Upper lobe of left lung (tissue), 6 donors: ENCODE measurements around the gene COPG2. TPM values are rescaled to one million over a fixed set of nuclear protein-coding genes. Genes with fewer than 3 reads are reported as not detected.
"Not testable (repeated sequence)": the region's sequence is repeated elsewhere in the genome, so short reads cannot be mapped to it uniquely, and the experiment has no call there.

ENCODE experiments used
- ATAC-seq, 2 donors: fragments of 200-7000 bp; cut with Tn5 transposase; one replicate each; pipeline ENCODE4 v1.9.1; 2022; ENCODE audit warnings: mild to moderate bottlenecking in 2 of 2, moderate library complexity in 2 of 2; ENCODE audit not compliant: low FRiP score in 2 of 2
- DNase-seq, 2 donors: peaks; one replicate each; pipeline ENCODE4 v3.0.0-alpha.2; 2019 to 2020
- H3K27ac ChIP-seq, 4 donors: fragments of 200-600 bp; sonication (generic); one replicate each; pipeline ENCODE4 v1.5.1; 2016 to 2019
- H3K27me3 ChIP-seq, 4 donors: fragments of 200-600 bp; sonication (generic); one replicate each; pipeline ENCODE4 v1.5.1; 2017 to 2019
- H3K36me3 ChIP-seq, 4 donors: fragments of 200-600 bp; sonication (generic); one replicate each; pipeline ENCODE4 v1.5.1; 2016 to 2019
- H3K4me1 ChIP-seq, 4 donors: fragments of 200-600 bp; sonication (generic); one replicate each; pipeline ENCODE4 v1.5.1; 2018 to 2019
- H3K4me3 ChIP-seq, 4 donors: fragments of 200-600 bp; sonication (generic); one replicate each; pipeline ENCODE4 v1.5.1; 2017 to 2019; ENCODE audit warnings: mild to moderate bottlenecking in 2 of 4, moderate library complexity in 1 of 4
- H3K9me3 ChIP-seq, 4 donors: fragments of 200-600 bp; sonication (generic); one replicate each; pipeline ENCODE4 v1.5.1; 2018 to 2019
- EP300 ChIP-seq, 4 donors: sonication (generic); formaldehyde crosslinking; IDR thresholded peaks; one replicate each; pipeline ENCODE4 v1.5.1; 2017; ENCODE audit warnings: antibody characterized with exemption in 4 of 4, control low read depth in 2 of 4
- POLR2A ChIP-seq, 4 donors: fragments of 450-650 bp; IDR thresholded peaks; one replicate each; pipeline ENCODE4 v1.5.1; 2016 to 2017; ENCODE audit warnings: antibody characterized with exemption in 4 of 4, mild to moderate bottlenecking in 2 of 4
- POLR2AphosphoS5 ChIP-seq, 2 donors: sonication (generic); formaldehyde crosslinking; IDR thresholded peaks; one replicate each; pipeline ENCODE4 v1.5.1; 2017; ENCODE audit warnings: antibody characterized with exemption in 2 of 2
- WGBS, 2 donors: methylation state at CpG; one replicate each; pipeline ENCODE4 v1.1.5; 2017 to 2018; 5-methylcytosine and 5-hydroxymethylcytosine counted together
- total RNA-seq, 6 donors: library from RNA; depleted of rRNA in 4 of 6; stranded (reverse); fragments of >200 nt in 4 of 6; gene quantifications; one replicate each; pipeline versions ENCODE4 v1.1.0 to v1.2.1, GENCODE V29; 2016 to 2021
- TF ChIP-seq, protein P1 (sequence below), 6 experiments: fragments of 450-650 bp in 4 of 6; fragments of 200-600 bp in 2 of 6; sonication (generic) in 2 of 6; IDR thresholded peaks; one replicate each; pipeline ENCODE4 v1.5.1; 2016 to 2019; ENCODE audit warnings: antibody characterized with exemption in 6 of 6
- donor health status: DM: no; HTN: no; CAD: no; lungs with moderate emphysema.
- donor health status: DM: no; HTN: yes; CAD: no; lungs with severe emphysema.

Gene COPG2
- total RNA-seq, 6 donors from 2014 or later: 8.4 to 18.7 (median 13.9) TPM

GRCh38 chr7:130695840-130696239, 27.3 kb upstream of the COPG2 start:
- TF ChIP-seq POLR2AphosphoS5 (IDR thresholded peaks at IDR 0.05): no peak
- TF ChIP-seq, protein P1, sequence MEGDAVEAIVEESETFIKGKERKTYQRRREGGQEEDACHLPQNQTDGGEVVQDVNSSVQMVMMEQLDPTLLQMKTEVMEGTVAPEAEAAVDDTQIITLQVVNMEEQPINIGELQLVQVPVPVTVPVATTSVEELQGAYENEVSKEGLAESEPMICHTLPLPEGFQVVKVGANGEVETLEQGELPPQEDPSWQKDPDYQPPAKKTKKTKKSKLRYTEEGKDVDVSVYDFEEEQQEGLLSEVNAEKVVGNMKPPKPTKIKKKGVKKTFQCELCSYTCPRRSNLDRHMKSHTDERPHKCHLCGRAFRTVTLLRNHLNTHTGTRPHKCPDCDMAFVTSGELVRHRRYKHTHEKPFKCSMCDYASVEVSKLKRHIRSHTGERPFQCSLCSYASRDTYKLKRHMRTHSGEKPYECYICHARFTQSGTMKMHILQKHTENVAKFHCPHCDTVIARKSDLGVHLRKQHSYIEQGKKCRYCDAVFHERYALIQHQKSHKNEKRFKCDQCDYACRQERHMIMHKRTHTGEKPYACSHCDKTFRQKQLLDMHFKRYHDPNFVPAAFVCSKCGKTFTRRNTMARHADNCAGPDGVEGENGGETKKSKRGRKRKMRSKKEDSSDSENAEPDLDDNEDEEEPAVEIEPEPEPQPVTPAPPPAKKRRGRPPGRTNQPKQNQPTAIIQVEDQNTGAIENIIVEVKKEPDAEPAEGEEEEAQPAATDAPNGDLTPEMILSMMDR (IDR thresholded peaks at IDR 0.05): peak; percentile 11 to 45 (median 34)
- WGBS, 2 donors: 53 to 58% methylated on average over 2 of the region's 2 CpGs
- Histone ChIP-seq H3K4me1 (no peaks in the 10 kb centered on the region), H3K27ac (no peak overlapping the region), H3K9me3 (no peaks in the 10 kb centered on the region), H3K36me3 (no peaks in the 10 kb centered on the region), H3K4me3 (no peak overlapping the region), H3K27me3 (no peaks in the 10 kb centered on the region)
- no peak for DNase-seq
- no peak for ATAC-seq

GRCh38 chr7:130692396-130692795, 23.8 kb upstream of the COPG2 start:
- not testable (repeated sequence) for H3K27me3 ChIP-seq, H3K4me3 ChIP-seq, ATAC-seq, H3K27ac ChIP-seq, H3K36me3 ChIP-seq, DNase-seq, H3K4me1 ChIP-seq
- H3K9me3 ChIP-seq: peaks cover 0 to 11% (median 6%) of the 10 kb centered on the region in 4 donors
- WGBS, 2 donors: 86 to 95% methylated on average over 1 of the region's 1 CpG

GRCh38 chr7:130689683-130690082, 21.1 kb upstream of the COPG2 start:
- Histone ChIP-seq H3K27me3 (no peaks in the 10 kb centered on the region), H3K4me1 (no peaks in the 10 kb centered on the region), H3K9me3 (peaks cover 0 to 11% (median 6%) of the 10 kb centered on the region in 4 donors), H3K4me3 (no peak overlapping the region), H3K36me3 (no peaks in the 10 kb centered on the region), H3K27ac (no peak overlapping the region)
- WGBS, 2 donors: 86 to 100% methylated on average over 1 of the region's 1 CpG
- no peak for DNase-seq
- ATAC-seq: no peak
- TF ChIP-seq POLR2AphosphoS5 (IDR thresholded peaks at IDR 0.05): no peak

DNA sequence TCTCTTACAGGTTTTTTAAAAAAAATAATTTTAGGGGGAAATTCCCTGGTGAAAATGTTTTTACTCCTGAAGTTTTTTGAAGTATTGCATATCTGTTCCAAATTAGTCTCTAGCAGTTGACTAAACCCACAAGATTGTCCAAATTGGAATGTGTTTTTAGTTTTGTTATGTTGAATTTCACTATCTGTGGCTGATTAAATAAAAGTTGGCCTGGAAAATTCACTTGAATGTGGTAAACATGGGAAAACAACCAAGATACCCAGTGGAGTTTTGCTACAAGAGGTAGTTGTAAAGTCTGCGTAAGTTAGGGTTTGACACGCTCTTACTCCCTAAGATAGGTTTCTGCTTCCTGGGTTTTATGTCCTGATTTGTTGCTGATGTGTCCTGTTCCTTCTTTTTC, 14.5 kb upstream of the COPG2 start:
- Histone ChIP-seq H3K27me3 (no peaks in the 10 kb centered on the region), H3K27ac (no peak overlapping the region), H3K4me3 (no peak overlapping the region), H3K36me3 (no peaks in the 10 kb centered on the region), H3K9me3 (no peaks in the 10 kb centered on the region), H3K4me1 (no peaks in the 10 kb centered on the region)
- TF ChIP-seq, protein P1 (IDR thresholded peaks at IDR 0.05): no peak
- TF ChIP-seq POLR2AphosphoS5 (IDR thresholded peaks at IDR 0.05): no peak
- no peak for TF ChIP-seq EP300 (IDR thresholded peaks at IDR 0.05)
- no peak for DNase-seq
- no peak for ATAC-seq
- 95 to 98% methylated on average over 2 of the region's 2 CpGs for WGBS, 2 donors

GRCh38 chr7:130674456-130674855, 5.9 kb upstream of the COPG2 start:
- Histone ChIP-seq H3K36me3 (no peaks in the 10 kb centered on the region), H3K4me3 (no peak overlapping the region), H3K4me1 (peaks cover 0 to 4% (median under 1%) of the 10 kb centered on the region in 4 donors), H3K27me3 (no peaks in the 10 kb centered on the region), H3K9me3 (no peaks in the 10 kb centered on the region), H3K27ac (no peak overlapping the region)
- DNase-seq: no peak
- WGBS, 2 donors: 80 to 85% methylated on average over 2 of the region's 2 CpGs
- no peak for TF ChIP-seq POLR2AphosphoS5 (IDR thresholded peaks at IDR 0.05)
- TF ChIP-seq, protein P1 (IDR thresholded peaks at IDR 0.05): no peak
- no peak for TF ChIP-seq EP300 (IDR thresholded peaks at IDR 0.05)
- no peak for TF ChIP-seq POLR2A (IDR thresholded peaks at IDR 0.05)
- ATAC-seq: no peak

- ATAC-seq (no peak), DNase-seq (no peak)
- Histone ChIP-seq H3K4me1 (peaks cover 0 to 9% (median 3%) of the 10 kb centered on the region in 4 donors), H3K4me3 (no peak overlapping the region), H3K27me3 (no peaks in the 10 kb centered on the region), H3K9me3 (no peaks in the 10 kb centered on the region), H3K27ac (no peak overlapping the region), H3K36me3 (no peaks in the 10 kb centered on the region)
- no peak for TF ChIP-seq EP300 (IDR thresholded peaks at IDR 0.05)
- TF ChIP-seq POLR2AphosphoS5 (IDR thresholded peaks at IDR 0.05): no peak
- TF ChIP-seq, protein P1 (IDR thresholded peaks at IDR 0.05): no peak
- no peak for TF ChIP-seq POLR2A (IDR thresholded peaks at IDR 0.05)
Measured at GRCh38 chr7:130673066-130673465, 4.5 kb upstream of the COPG2 start.
